GM19372 (cell line): ENCODE measurements around the gene SAPCD2.
"Not testable (repeated sequence)": the region's sequence is repeated elsewhere in the genome, so short reads cannot be mapped to it uniquely, and the experiment has no call there.

ENCODE experiments used
- ATAC-seq: cut with Tn5 transposase; IDR thresholded peaks from one replicate; pipeline ENCODE4 v1.9.1; 2021; ENCODE audit warnings: mild to moderate bottlenecking, low read depth, moderate library complexity; ENCODE audit not compliant: unreplicated experiment

SAPCD2 gene

GRCh38 chr9:137066096-137066861 is 4.1 kb downstream of the SAPCD2 start:
- ATAC-seq, result no peak

- no peak for ATAC-seq
Measured at GRCh38 chr9:137065336-137065967, 4.9 kb downstream of the SAPCD2 start.

GRCh38 chr9:137064880-137065164 is 5.5 kb downstream of the SAPCD2 start:
- ATAC-seq, result no peak

- no peak for ATAC-seq
Measured at GRCh38 chr9:137064027-137064879, 6.1 kb downstream of the SAPCD2 start.

DNA sequence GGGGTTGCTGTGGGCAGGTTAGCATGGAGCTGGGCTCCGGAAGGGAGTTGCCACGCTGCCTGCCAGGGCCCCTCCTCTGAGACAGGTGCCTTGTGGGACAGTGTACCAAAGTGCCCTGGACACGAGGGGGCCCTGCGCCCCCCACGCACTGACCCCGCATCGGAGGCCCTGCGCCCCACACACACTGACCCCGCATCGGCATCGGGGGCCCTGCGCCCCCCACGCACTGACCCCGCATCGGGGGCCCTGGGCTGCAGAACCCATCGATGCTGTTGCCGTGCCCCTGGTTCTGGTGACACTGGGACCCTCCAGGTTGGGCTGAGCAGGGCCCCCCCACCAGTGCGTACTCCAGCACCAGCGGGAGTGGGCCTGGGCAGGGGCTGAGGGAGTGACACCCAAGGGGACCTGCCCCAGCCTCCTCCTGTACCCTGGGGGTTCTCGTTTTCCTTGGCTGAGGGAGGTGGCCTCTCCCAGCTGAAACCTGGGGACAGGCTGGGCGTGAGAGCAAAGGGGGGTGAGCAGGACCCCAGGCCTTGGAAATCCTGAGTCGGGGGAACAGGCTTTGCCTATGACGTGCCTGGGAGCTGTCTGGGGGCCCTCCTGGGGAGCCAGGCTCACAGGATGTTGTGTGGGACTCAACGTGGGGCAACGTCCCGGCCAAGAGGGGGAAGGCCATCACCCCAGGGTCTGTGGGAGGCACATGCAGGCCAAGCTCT is 6.9 kb downstream of the SAPCD2 start:
- ATAC-seq, result no peak

GRCh38 chr9:137062798-137063197 is 7.6 kb downstream of the SAPCD2 start:
- ATAC-seq, result not testable (repeated sequence)

DNA sequence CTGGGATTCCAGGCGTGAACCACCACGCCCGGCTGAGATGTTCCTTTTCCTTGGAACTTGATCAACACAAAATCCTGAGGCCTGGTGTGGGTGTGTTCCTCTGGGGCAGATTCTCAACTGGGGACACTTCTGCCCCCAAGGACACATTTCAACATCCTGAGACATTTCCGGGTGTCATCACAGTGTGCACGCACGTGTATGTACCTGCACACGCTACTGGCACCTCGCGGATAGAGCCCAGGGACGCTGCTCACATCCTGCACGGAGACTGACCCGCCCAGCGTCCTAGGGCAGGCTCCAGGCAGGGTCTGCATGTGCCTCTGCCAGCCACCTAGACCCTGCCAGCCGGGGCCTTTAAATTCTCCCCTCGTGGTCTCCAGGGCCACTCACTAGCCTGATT is 8.0 kb downstream of the SAPCD2 start:
- no peak for ATAC-seq

DNA sequence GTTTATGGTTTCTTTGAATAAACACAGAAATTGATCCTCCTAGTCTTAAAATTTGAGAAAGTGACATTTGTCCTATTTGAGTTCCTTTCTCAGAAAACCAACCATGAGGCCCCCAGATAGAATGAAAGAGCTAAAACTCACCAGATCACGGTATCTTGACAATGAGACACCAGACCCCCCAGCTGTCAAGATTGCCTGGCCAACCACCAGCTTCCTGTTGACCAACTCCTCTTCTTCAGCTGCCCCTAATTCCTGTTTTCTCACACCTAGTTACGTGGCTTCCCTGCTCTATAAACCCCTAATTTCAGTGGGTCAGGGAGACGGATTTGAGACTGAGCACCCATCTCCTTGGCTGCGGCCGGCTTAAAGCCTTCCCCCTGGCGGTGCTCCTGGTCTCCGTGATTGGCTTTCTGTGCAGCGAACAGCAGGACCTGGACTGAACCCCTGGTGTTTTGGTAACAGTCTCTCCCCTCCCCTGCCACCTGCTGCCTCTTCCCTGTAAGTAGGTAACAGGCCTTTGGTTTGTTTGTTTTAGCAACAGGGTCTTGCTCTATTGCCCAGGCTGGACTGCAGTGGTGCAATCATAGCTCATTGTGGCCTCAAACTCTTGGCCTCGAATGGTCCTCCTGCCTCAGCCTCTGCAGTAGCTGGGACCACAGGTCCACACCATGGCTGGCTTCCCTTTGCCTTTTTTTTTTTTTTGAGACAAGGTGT is 11.7 kb downstream of the SAPCD2 start:
- no peak for ATAC-seq

- no peak for ATAC-seq
Measured at GRCh38 chr9:137057545-137057944, 12.8 kb downstream of the SAPCD2 start.

DNA sequence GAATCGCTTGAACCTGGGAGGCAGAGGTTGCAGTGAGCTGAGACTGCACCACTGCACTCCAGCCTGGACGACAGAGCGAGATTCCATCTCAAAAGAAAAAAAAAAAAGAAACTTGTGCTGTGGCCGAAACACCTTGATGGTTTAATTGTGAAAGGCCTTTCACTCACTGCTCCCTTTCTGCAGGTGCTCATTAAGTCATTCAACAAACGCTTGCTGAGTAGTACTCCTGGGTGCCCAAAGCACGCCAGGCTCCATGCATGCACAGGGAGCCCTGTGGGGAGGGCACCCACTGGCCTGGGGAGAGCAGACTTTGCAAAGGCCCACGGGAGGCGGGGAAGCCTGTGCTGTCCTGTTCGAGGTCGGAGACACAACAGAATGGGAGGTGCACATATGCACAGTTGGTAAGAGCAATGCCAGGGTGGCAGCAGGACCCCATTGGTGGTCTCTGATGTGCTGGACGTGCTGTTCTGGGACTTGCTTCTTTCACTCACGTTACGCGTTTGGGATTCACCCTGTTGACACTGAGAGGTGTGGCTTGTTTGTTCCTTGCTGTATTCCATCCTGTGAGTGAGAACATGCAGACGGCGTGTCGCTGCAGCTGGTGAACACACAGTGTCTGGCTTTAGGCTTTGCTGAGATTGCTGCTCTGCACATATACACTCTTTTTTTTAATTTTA is 13.5 kb downstream of the SAPCD2 start:
- no peak for ATAC-seq

- ATAC-seq, result no peak
Measured at GRCh38 chr9:137055385-137056364, 14.7 kb downstream of the SAPCD2 start.

DNA sequence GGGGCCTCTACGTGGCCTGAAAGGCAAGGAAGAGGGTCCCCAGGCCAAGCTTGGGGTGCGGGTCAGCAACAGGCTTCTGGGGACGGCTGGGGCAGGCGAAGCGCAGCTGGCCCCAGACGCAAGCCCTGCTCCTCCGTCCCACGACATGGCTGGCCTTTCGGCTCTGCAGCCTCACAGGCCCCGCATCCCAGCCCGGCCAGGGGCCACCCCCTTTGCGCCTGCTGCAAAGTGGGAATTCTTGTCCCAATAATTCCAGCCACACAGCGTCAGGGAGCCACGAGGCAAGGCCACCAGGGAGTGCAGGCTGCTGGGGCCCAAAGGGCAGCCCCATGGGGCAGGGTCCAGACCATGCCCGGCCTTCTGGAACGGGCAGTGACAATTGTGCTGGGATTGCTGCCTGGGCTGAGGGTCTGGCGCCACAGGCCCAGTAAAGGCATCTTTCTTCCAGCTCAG is 15.4 kb downstream of the SAPCD2 start:
- ATAC-seq, result no peak

- no peak for ATAC-seq
Measured at GRCh38 chr9:137053944-137054931, 16.1 kb downstream of the SAPCD2 start, which contains the start of gene ENTPD2. TSS of gene ENTPD2 (minus strand) at chr9:137054061. CDS start at chr9:137053997, 64 bp downstream.

DNA sequence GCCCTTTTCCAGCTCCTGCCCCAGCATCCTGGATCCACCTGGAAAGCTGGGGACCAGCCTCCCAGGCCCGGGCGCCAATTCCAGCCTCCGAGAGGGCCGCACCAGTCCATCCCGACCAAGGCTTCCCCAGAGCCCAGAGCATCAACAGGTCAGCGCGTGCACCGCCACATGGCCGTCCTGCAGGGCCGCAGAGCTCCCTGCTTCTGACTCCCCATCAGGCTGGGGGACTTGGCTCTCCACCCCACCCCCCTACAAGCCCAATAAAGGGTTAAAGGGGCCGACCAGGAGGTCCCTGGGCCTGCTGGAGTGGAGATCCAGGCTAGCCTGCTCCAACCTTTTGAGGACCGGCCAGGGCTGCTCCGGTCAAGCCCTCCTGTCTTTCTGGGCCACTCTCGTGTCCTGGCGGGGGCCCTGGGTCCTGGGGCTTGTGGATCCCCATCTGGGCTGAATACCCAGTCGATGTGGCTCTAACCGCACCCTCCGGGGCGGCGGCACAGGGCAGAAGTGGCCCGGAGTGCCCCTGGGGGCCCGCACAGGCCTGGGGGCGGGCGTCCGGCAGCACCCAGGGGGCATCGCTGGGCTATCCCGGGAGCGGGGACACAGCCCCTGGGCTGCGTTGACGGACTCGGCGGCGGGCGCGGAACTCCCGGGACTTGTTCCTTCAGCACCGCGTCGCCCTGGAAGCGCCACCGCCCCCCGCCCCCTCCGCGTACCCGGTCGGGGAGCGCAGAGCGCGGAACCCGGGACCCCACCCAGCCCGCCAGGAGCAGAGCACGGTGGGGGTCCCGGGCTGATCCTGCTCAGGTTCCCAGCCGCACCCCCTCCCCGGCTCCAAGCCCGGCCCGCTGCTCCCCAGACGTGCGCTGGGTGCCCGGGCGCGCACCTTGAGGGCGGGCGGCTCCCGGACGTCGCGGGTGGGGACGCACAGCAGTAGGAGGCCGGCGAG is 17.1 kb downstream of the SAPCD2 start:
- ATAC-seq, result no peak

DNA sequence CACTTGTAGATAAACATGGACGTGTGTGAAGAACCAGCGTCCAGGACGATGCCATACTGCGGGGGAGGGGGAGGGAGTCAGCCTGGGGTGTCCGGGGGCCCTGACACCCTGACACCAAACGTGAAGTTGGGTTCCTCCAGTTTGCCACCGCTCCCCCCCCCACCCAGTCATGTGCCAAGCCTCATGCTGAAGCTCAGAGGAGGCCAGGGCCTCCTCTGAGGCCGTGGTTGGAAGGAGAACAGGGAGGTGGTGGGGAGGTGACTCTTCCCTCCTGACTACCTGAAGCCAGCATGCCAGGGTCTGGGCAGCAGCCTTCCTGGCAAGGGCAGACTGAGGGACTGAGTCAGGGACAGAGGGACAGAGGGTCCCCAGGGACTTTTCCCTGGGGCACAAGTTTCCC is 18.1 kb downstream of the SAPCD2 start:
- no peak for ATAC-seq

GRCh38 chr9:137051145-137051724 is 19.1 kb downstream of the SAPCD2 start:
- ATAC-seq, result no peak
